Measurements from ENCODE around the gene VAV2.

Gene VAV2

GRCh38 chr9:133810556-133811195 lies 181.4 kb downstream of the VAV2 start:
- DNase-seq (ENCODE audit: low read depth), result no peak
- TF ChIP-seq CTCF (IDR thresholded peaks at IDR 0.05; ENCODE audit: insufficient read depth, low read depth, low read length, missing control alignments), result no peak

GRCh38 chr9:133809335-133809734 lies 182.8 kb downstream of the VAV2 start:
- TF ChIP-seq CTCF (IDR thresholded peaks at IDR 0.05; ENCODE audit: insufficient read depth, low read depth, low read length, missing control alignments), result no peak

More at GRCh38 chr9:133810556-133811195, 181.4 kb downstream of the VAV2 start:
- no peak overlapping the region for H3K4me3 ChIP-seq (ENCODE audit: low read length)

GRCh38 chr9:133807818-133808217 lies 184.3 kb downstream of the VAV2 start:
- H3K4me3 ChIP-seq (ENCODE audit: low read length), result no peak overlapping the region
- no peak for TF ChIP-seq CTCF (IDR thresholded peaks at IDR 0.05; ENCODE audit: insufficient read depth, low read depth, low read length, missing control alignments)
- no peak for DNase-seq (ENCODE audit: low read depth)

More at GRCh38 chr9:133809335-133809734, 182.8 kb downstream of the VAV2 start:
- H3K4me3 ChIP-seq (ENCODE audit: low read length), result no peak overlapping the region
- DNase-seq (ENCODE audit: low read depth), result no peak

DNA sequence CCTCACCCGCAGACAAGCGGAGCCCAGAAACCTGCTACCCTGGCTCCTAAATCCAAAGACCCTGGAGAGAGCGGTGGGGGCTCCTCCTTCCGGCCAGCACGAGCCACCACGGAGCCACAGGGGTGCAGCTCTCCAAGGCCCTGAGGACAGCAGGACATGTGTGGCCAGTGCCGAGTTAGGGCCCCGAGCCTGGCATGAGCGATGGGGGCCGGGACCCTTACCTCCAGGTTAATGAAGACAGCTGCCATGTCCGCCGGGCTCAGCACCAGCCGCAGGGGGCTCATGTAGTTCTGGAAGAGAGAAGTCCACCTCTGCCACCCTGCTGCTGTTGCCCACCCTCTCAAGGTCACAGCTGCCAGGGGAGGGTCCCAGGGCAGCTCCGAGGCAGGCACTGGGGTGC lies 185.1 kb downstream of the VAV2 start:
- H3K4me3 ChIP-seq (ENCODE audit: low read length), result no peak overlapping the region
- no peak for TF ChIP-seq CTCF (IDR thresholded peaks at IDR 0.05; ENCODE audit: insufficient read depth, low read depth, low read length, missing control alignments)

GRCh38 chr9:133806623-133807010 lies 185.5 kb downstream of the VAV2 start:
- DNase-seq (ENCODE audit: low read depth), result no peak
- H3K4me3 ChIP-seq (ENCODE audit: low read length), result no peak overlapping the region
- no peak for TF ChIP-seq CTCF (IDR thresholded peaks at IDR 0.05; ENCODE audit: insufficient read depth, low read depth, low read length, missing control alignments)

More for the DNA sequence above, 185.1 kb downstream of the VAV2 start:
- no peak for DNase-seq (ENCODE audit: low read depth)

- no peak for DNase-seq (ENCODE audit: low read depth)
- H3K4me3 ChIP-seq (ENCODE audit: low read length), result no peak overlapping the region
- no peak for TF ChIP-seq CTCF (IDR thresholded peaks at IDR 0.05; ENCODE audit: insufficient read depth, low read depth, low read length, missing control alignments)
These were observed 186.1 kb downstream of the VAV2 start for GRCh38 chr9:133805876-133806622.
